Activated CD8-positive, alpha-beta T cell treated with anti-CD3 and anti-CD28 coated beads for 36 hours (primary cell): ENCODE results near the gene LENEP. TPM values are rescaled to one million over a fixed set of nuclear protein-coding genes. Genes with fewer than 3 reads are reported as not detected.

ENCODE experiments used
- ATAC-seq: fragments of 200-7000 bp; cut with Tn5 transposase; one replicate; pipeline ENCODE4 v1.10.0; 2021; ENCODE audit warnings: mild to moderate bottlenecking, moderate library complexity
- CTCF ChIA-PET: fragments of 350-600 bp; sonication (Branson Sonifier 250); formaldehyde crosslinking; loops from one replicate; lab custom pipeline; 2021; ENCODE audit warnings: antibody characterized with exemption; lab: Charles Lee
- POLR2A ChIA-PET: fragments of 350-600 bp; sonication (Branson Sonifier 250); formaldehyde crosslinking; loops from one replicate; lab custom pipeline; 2021; ENCODE audit warnings: antibody characterized with exemption; lab: Charles Lee
- DNase-seq: peaks from one replicate; pipeline ENCODE4 v3.0.0-alpha.2; 2020
- H3K27ac Mint-ChIP-seq: one replicate; pipeline ENCODE4 v1.8.0; 2021; ENCODE audit warnings: mild to moderate bottlenecking, mixed read lengths
- H3K27me3 Mint-ChIP-seq: one replicate; pipeline ENCODE4 v1.8.0; 2021; ENCODE audit warnings: mixed read lengths
- H3K36me3 Mint-ChIP-seq: one replicate; pipeline ENCODE4 v1.8.0; 2021; ENCODE audit warnings: low read depth, mixed read lengths
- H3K4me1 Mint-ChIP-seq: one replicate; pipeline ENCODE4 v1.8.0; 2021; ENCODE audit warnings: low read depth, mixed read lengths
- H3K4me3 Mint-ChIP-seq: one replicate; pipeline ENCODE4 v1.8.0; 2021; ENCODE audit warnings: mild to moderate bottlenecking, moderate library complexity, mixed read lengths
- H3K9me3 Mint-ChIP-seq: one replicate; pipeline ENCODE4 v1.8.0; 2021; ENCODE audit warnings: mixed read lengths
- intact Hi-C: fragments of 100-400 bp; cut with micrococcal nuclease; formaldehyde crosslinking; loops from one replicate; pipeline ENCODE4 v1.10.0; 2022
- total RNA-seq, 2 experiments: library from RNA; stranded (reverse); gene quantifications; one replicate each; pipeline ENCODE4 v1.2.3, GENCODE V29; 2021
- TF ChIP-seq, protein P1 (sequence below): fragments of 200-600 bp; IDR thresholded peaks from one replicate; pipeline ENCODE4 v1.8.0; 2022; ENCODE audit warnings: antibody characterized with exemption, mild to moderate bottlenecking

Gene LENEP
- total RNA-seq, 2 experiments from 2014 or later, result not detected

DNA sequence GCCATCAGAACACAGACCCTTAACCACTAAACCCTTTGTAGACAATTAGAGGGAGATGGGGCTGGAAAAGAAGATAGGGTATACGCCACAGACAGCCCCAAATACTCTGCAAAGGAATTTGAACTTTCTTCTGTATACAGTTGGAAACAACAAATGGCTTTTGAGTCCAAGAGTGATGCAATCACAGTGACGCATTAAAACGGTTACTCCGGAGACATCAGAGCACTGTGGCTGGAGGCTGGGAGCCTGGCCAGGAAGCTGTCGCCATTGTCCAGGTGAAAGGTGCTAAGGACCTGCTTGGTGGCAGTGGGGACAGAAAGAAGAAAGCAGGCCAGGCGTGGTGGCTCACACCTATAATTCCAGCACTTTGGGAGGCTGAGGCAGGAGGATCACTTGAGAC is 6.1 kb upstream of the LENEP start:
- Mint-ChIP-seq H3K36me3 (peaks cover 27% of the 10 kb centered on the region), H3K4me3 (no peak overlapping the region), H3K27ac (no peak overlapping the region), H3K27me3 (no peaks in the 10 kb centered on the region), H3K9me3 (no peaks in the 10 kb centered on the region), H3K4me1 (peaks cover 19% of the 10 kb centered on the region)
- intact Hi-C loops, result no loop called here
- ChIA-PET CTCF (interaction anchor here (1.2 to 13.2 kb wide), 6 partner anchors 11 to 74 kb away, joined by 3 to 108 read pairs (median 6); partner anchors contain the start of gene PYGO2), POLR2A (interaction anchor here (0.7 to 2.3 kb wide), 5 partner anchors 8 to 61 kb away, joined by 3 to 9 read pairs (median 4); partner anchors contain the start of gene CKS1B)
- no peak for ATAC-seq
- DNase-seq, result no peak
- TF ChIP-seq, protein P1, sequence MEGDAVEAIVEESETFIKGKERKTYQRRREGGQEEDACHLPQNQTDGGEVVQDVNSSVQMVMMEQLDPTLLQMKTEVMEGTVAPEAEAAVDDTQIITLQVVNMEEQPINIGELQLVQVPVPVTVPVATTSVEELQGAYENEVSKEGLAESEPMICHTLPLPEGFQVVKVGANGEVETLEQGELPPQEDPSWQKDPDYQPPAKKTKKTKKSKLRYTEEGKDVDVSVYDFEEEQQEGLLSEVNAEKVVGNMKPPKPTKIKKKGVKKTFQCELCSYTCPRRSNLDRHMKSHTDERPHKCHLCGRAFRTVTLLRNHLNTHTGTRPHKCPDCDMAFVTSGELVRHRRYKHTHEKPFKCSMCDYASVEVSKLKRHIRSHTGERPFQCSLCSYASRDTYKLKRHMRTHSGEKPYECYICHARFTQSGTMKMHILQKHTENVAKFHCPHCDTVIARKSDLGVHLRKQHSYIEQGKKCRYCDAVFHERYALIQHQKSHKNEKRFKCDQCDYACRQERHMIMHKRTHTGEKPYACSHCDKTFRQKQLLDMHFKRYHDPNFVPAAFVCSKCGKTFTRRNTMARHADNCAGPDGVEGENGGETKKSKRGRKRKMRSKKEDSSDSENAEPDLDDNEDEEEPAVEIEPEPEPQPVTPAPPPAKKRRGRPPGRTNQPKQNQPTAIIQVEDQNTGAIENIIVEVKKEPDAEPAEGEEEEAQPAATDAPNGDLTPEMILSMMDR, result no peak

DNA sequence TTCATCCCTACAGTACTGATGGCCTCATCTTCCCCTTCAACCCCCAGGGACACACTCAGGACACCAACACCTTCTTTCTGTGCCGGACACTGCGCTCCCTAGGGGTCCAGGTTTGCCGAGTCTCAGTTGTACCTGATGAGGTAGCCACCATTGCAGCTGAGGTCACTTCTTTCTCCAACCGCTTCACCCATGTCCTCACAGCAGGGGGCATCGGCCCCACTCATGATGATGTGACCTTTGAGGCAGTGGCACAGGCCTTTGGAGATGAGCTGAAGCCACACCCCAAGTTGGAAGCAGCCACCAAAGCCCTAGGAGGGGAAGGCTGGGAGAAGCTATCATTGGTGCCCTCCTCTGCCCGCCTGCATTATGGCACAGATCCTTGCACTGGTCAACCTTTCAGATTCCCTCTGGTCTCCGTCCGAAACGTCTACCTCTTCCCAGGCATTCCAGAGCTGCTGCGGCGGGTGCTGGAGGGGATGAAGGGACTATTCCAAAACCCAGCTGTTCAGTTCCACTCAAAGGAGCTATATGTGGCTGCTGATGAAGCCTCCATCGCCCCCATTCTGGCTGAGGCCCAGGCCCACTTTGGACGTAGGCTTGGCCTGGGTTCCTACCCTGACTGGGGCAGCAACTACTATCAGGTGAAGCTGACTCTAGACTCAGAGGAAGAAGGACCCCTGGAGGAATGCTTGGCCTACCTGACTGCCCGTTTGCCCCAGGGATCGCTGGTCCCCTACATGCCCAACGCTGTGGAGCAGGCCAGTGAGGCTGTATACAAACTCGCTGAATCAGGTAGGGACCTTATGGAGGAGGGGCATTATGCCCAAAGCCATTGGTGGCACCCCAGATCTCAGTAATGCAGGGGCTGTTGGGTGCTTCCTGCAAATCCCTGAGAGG is 5.1 kb upstream of the LENEP start:
- Mint-ChIP-seq H3K4me1 (peaks cover 19% of the 10 kb centered on the region), H3K9me3 (no peaks in the 10 kb centered on the region), H3K27ac (no peak overlapping the region), H3K27me3 (no peaks in the 10 kb centered on the region), H3K36me3 (peaks cover 25% of the 10 kb centered on the region), H3K4me3 (no peak overlapping the region)
- CTCF ChIA-PET, result interaction anchor here (1.2 to 13.2 kb wide), 6 partner anchors 10 to 73 kb away, joined by 3 to 108 read pairs (median 6); partner anchors contain the start of gene PYGO2
- POLR2A ChIA-PET, result interaction anchor here (0.7 to 2.3 kb wide), 5 partner anchors 8 to 60 kb away, joined by 3 to 9 read pairs (median 4); partner anchors contain the start of gene CKS1B
- intact Hi-C loops, result no loop called here
- ATAC-seq (no peak), DNase-seq (no peak)
- TF ChIP-seq, protein P1, result no peak

DNA sequence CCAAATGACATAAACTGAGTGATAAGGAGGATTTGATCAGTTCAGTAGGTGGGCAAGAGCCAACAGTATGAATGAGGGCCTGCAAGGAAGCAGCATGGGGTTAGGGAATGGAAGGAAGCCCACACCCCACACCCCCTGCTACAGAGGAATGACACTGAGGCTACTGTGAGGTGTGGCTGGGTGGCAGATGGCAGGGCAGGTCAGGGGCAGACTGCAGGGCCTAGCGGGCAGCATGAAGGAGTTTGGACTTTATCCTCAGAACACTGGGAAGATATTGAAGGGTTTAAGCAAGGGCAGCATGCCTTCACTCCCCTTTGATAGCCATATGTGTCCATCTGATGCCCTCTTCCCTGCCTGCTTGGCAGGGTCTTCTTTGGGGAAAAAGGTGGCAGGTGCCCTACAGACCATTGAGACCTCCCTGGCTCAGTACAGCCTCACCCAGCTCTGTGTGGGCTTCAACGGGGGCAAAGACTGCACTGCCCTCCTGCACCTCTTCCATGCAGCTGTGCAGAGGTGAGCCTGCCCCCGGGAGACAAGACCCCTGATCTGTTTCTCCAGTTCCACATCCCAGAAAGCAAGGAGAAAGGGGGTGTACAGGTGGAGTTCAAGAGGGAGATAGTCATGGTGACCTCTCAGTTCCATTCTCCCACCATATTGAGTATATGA is 4.1 kb upstream of the LENEP start:
- H3K4me3 Mint-ChIP-seq, result no peak overlapping the region
- ATAC-seq (no peak), DNase-seq (no peak)
- ChIA-PET POLR2A (interaction anchor here (1.0 kb wide), 1 partner anchor 10 kb away, joined by 4 read pairs; no protein-coding TSS in a partner anchor), CTCF (interaction anchor here (2.1 to 13.2 kb wide), 3 partner anchors 9 to 27 kb away, joined by 6 to 108 read pairs (median 16); no protein-coding TSS in a partner anchor)
- H3K27ac Mint-ChIP-seq, result peak overlapping the region; percentile 4
- no peaks in the 10 kb centered on the region for H3K9me3 Mint-ChIP-seq
- intact Hi-C loops, result no loop called here
- TF ChIP-seq, protein P1, result no peak
- peaks cover 17% of the 10 kb centered on the region for H3K4me1 Mint-ChIP-seq
- H3K27me3 Mint-ChIP-seq, result no peaks in the 10 kb centered on the region
- peaks cover 25% of the 10 kb centered on the region for H3K36me3 Mint-ChIP-seq

DNA sequence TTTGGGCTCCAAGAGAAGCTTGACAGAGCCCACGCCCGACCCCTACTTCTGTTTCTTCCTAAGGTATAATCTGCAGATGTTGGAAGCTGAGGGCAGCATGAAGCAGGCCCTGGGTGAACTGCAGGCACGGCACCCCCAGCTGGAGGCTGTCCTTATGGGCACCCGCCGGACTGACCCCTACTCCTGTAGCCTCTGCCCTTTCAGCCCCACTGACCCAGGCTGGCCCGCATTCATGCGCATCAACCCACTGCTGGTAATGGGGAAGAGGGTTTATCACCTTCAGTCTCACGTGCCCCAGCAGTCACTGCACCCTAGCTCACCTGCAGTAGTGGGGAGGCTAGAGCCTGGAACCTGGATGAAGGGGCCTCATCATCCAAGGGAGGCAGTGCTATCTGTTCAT is 3.1 kb upstream of the LENEP start:
- peaks cover 24% of the 10 kb centered on the region for H3K36me3 Mint-ChIP-seq
- no peak overlapping the region for H3K27ac Mint-ChIP-seq
- peaks cover 21% of the 10 kb centered on the region for H3K4me1 Mint-ChIP-seq
- CTCF ChIA-PET, result interaction anchor here (0.8 to 2.1 kb wide), 3 partner anchors 9 to 95 kb away, joined by 3 to 6 read pairs (median 4); no protein-coding TSS in a partner anchor
- intact Hi-C loops, result no loop called here
- TF ChIP-seq, protein P1, result no peak
- no peak for DNase-seq
- H3K4me3 Mint-ChIP-seq, result no peak overlapping the region
- no peaks in the 10 kb centered on the region for H3K9me3 Mint-ChIP-seq
- no peak for ATAC-seq
- H3K27me3 Mint-ChIP-seq, result no peaks in the 10 kb centered on the region
- POLR2A ChIA-PET, result interaction anchor here (1.0 kb wide), 1 partner anchor 9 kb away, joined by 4 read pairs; no protein-coding TSS in a partner anchor
